GM04504 (cell line): ENCODE data around the gene PRICKLE4.
A peak's percentile ranks its signal among the peaks of the same experiment; 100 is the strongest.

Experiments
- DNase-seq: peaks from one replicate; pipeline ENCODE4 v3.0.0-alpha.2; 2012; ENCODE audit warnings: low read depth

The PRICKLE4 gene

GRCh38 chr6:41780551-41781365 is at the start of gene PRICKLE4:
TSS of gene PRICKLE4 (plus strand) at chr6:41780782. CDS start at chr6:41783474, 2,692 bp downstream.
- DNase-seq, result no peak

- no peak for DNase-seq
These were observed 49.0 kb upstream of the PRICKLE4 start for GRCh38 chr6:41731561-41732086.

- no peak for DNase-seq
These were observed 48.4 kb upstream of the PRICKLE4 start for GRCh38 chr6:41732149-41732548.

GRCh38 chr6:41732591-41733359 is 47.8 kb upstream of the PRICKLE4 start:
- DNase-seq, result no peak

GRCh38 chr6:41733360-41733706 is 47.2 kb upstream of the PRICKLE4 start:
- no peak for DNase-seq

GRCh38 chr6:41733707-41734665 is 46.6 kb upstream of the PRICKLE4 start:
- peak; percentile 29 for DNase-seq

GRCh38 chr6:41734666-41735426 is 45.7 kb upstream of the PRICKLE4 start:
- peak; percentile 38 for DNase-seq

GRCh38 chr6:41735427-41736185 is 45.0 kb upstream of the PRICKLE4 start, which contains the start of gene TFEB:
TSS of gene TFEB (minus strand) at chr6:41735608. CDS start at chr6:41691213, 44,395 bp downstream.
- DNase-seq, result peak; percentile 71

- no peak for DNase-seq
These were observed 44.3 kb upstream of the PRICKLE4 start for GRCh38 chr6:41736186-41736733.

GRCh38 chr6:41736800-41737555 is 43.6 kb upstream of the PRICKLE4 start:
- DNase-seq, result no peak

GRCh38 chr6:41737591-41738130 is 42.9 kb upstream of the PRICKLE4 start:
- DNase-seq, result no peak

GRCh38 chr6:41739041-41739440 is 41.5 kb upstream of the PRICKLE4 start:
- no peak for DNase-seq

GRCh38 chr6:41740366-41741162 is 40.0 kb upstream of the PRICKLE4 start:
- no peak for DNase-seq

- no peak for DNase-seq
These were observed 38.7 kb upstream of the PRICKLE4 start for GRCh38 chr6:41741625-41742490.

- DNase-seq, result no peak
These were observed 37.0 kb upstream of the PRICKLE4 start for GRCh38 chr6:41743406-41744235.

GRCh38 chr6:41744236-41744787 is 36.3 kb upstream of the PRICKLE4 start:
- no peak for DNase-seq
